Natural killer cell (primary cell): Measurements from ENCODE around the gene AEBP1. TPM values are rescaled to one million over a fixed set of nuclear protein-coding genes. Genes with fewer than 3 reads are reported as not detected.

ENCODE experiments used
- ATAC-seq, 3 donors: fragments of 150-1000 bp in 2 of 3; fragments of 200-7000 bp in 1 of 3; cut with Tn5 transposase; 1 replicate in 1 of 3; 2 replicates in 2 of 3; pipeline ENCODE4 v1.10.0; 2021; ENCODE audit warnings: mild to moderate bottlenecking in 2 of 3, moderate library complexity in 2 of 3
- DNase-seq, 2 donors: peaks; one replicate each; pipeline versions ENCODE4 v3.0.0 to v3.0.0-alpha.2; 2013 to 2021; ENCODE audit warnings: mixed read lengths in 1 of 2
- H3K27ac ChIP-seq: one replicate; pipeline ENCODE4 v1.5.1; 2013; ENCODE audit warnings: mild to moderate bottlenecking, low read length
- H3K27me3 ChIP-seq: one replicate; pipeline ENCODE4 v1.6.1; 2013; ENCODE audit warnings: low read length; ENCODE audit not compliant: control insufficient read depth, insufficient read depth
- H3K36me3 ChIP-seq: one replicate; pipeline ENCODE4 v1.6.1; 2013; ENCODE audit warnings: low read length; ENCODE audit not compliant: control insufficient read depth, insufficient read depth
- H3K4me1 ChIP-seq: one replicate; pipeline ENCODE4 v1.6.1; 2013; ENCODE audit warnings: low read length; ENCODE audit not compliant: control insufficient read depth, insufficient read depth
- H3K4me3 ChIP-seq: one replicate; pipeline ENCODE4 v1.5.1; 2013; ENCODE audit warnings: low read length
- H3K9me3 ChIP-seq: one replicate; pipeline ENCODE4 v1.6.1; 2013; ENCODE audit warnings: low read length; ENCODE audit not compliant: control insufficient read depth, insufficient read depth
- H3K27ac Mint-ChIP-seq, 2 donors: one replicate each; pipeline ENCODE4 v1.8.0; 2022; ENCODE audit warnings: mild to moderate bottlenecking in 2 of 2, mixed read lengths in 2 of 2, moderate library complexity in 1 of 2
- H3K27me3 Mint-ChIP-seq, 2 donors: one replicate each; pipeline ENCODE4 v1.8.0; 2022; ENCODE audit warnings: low read depth in 2 of 2, mixed read lengths in 2 of 2
- H3K36me3 Mint-ChIP-seq: one replicate; pipeline ENCODE4 v1.8.0; 2022; ENCODE audit warnings: mixed read lengths
- H3K4me1 Mint-ChIP-seq, 2 donors: one replicate each; pipeline ENCODE4 v1.8.0; 2022; ENCODE audit warnings: mixed read lengths in 2 of 2
- H3K4me3 Mint-ChIP-seq: one replicate; pipeline ENCODE4 v1.8.0; 2022; ENCODE audit warnings: mild to moderate bottlenecking, moderate library complexity, mixed read lengths
- H3K9me3 Mint-ChIP-seq, 2 donors: one replicate each; pipeline ENCODE4 v1.8.0; 2022; ENCODE audit warnings: mixed read lengths in 2 of 2
- WGBS: methylation state at CpG from one replicate; pipeline ENCODE4 v1.1.7; 2013; ENCODE audit warnings: missing lambda C conversion rate; ENCODE audit not compliant: insufficient coverage; 5-methylcytosine and 5-hydroxymethylcytosine counted together
- intact Hi-C: fragments of 100-400 bp; cut with micrococcal nuclease; formaldehyde crosslinking; loops from one replicate; pipeline ENCODE4 v1.14.2; 2022
- total RNA-seq, 4 donors: library from RNA; stranded (reverse); fragments of 120-200 nt in 1 of 4; gene quantifications; one replicate each; pipeline versions ENCODE4 v1.2.3 to v1.2.4, GENCODE V29; 2013 to 2022
- TF ChIP-seq, protein P1 (sequence below): fragments of 200-600 bp; IDR thresholded peaks from one replicate; pipeline ENCODE4 v1.8.0; 2022; ENCODE audit warnings: antibody characterized with exemption

The AEBP1 gene
- total RNA-seq, 3 donors from 2014 or later (not counting 1 experiment from before 2014, with no cell fraction given): 3.3 to 9.0 (median 6.4) TPM

- no peak for ATAC-seq
- Histone ChIP-seq H3K4me1 (peaks cover 20% of the 10 kb centered on the region), H3K36me3 (no peaks in the 10 kb centered on the region), H3K27ac (no peak overlapping the region), H3K27me3 (peaks cover 4% of the 10 kb centered on the region), H3K9me3 (no peaks in the 10 kb centered on the region), H3K4me3 (no peak overlapping the region)
- H3K4me1 Mint-ChIP-seq: peaks cover 7 to 11% of the 10 kb centered on the region in 2 donors
- no peak for DNase-seq
- no peak overlapping the region for H3K27ac Mint-ChIP-seq
- TF ChIP-seq, protein P1, sequence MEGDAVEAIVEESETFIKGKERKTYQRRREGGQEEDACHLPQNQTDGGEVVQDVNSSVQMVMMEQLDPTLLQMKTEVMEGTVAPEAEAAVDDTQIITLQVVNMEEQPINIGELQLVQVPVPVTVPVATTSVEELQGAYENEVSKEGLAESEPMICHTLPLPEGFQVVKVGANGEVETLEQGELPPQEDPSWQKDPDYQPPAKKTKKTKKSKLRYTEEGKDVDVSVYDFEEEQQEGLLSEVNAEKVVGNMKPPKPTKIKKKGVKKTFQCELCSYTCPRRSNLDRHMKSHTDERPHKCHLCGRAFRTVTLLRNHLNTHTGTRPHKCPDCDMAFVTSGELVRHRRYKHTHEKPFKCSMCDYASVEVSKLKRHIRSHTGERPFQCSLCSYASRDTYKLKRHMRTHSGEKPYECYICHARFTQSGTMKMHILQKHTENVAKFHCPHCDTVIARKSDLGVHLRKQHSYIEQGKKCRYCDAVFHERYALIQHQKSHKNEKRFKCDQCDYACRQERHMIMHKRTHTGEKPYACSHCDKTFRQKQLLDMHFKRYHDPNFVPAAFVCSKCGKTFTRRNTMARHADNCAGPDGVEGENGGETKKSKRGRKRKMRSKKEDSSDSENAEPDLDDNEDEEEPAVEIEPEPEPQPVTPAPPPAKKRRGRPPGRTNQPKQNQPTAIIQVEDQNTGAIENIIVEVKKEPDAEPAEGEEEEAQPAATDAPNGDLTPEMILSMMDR: no peak
- WGBS: 86% methylated on average over 21 of the region's 21 CpGs
- no peaks in the 10 kb centered on the region for H3K9me3 Mint-ChIP-seq
- H3K27me3 Mint-ChIP-seq: peaks cover 0 to 6% of the 10 kb centered on the region in 2 donors
- no peak overlapping the region for H3K4me3 Mint-ChIP-seq
- no peaks in the 10 kb centered on the region for H3K36me3 Mint-ChIP-seq
- intact Hi-C loops: no loop called here
Observed at GRCh38 chr7:44107961-44108767, 4.0 kb downstream of the AEBP1 start.

- Histone ChIP-seq H3K4me1 (peaks cover 15% of the 10 kb centered on the region), H3K27ac (no peak overlapping the region), H3K27me3 (peaks cover 4% of the 10 kb centered on the region), H3K36me3 (no peaks in the 10 kb centered on the region), H3K4me3 (no peak overlapping the region), H3K9me3 (no peaks in the 10 kb centered on the region)
- Mint-ChIP-seq H3K4me1 (peaks cover 7% of the 10 kb centered on the region in 2 donors), H3K27me3 (peaks cover 0 to 3% of the 10 kb centered on the region in 2 donors), H3K27ac (no peak overlapping the region), H3K4me3 (no peak overlapping the region), H3K36me3 (no peaks in the 10 kb centered on the region), H3K9me3 (no peaks in the 10 kb centered on the region)
- ATAC-seq (no peak), DNase-seq (no peak)
- TF ChIP-seq, protein P1: no peak
- WGBS: 86% methylated on average over 21 of the region's 21 CpGs
- intact Hi-C loops: no loop called here
Observed at GRCh38 chr7:44108768-44109750, 4.9 kb downstream of the AEBP1 start.

- 95% methylated on average over 18 of the region's 18 CpGs for WGBS
- H3K36me3 ChIP-seq: no peaks in the 10 kb centered on the region
Observed at GRCh38 chr7:44109991-44110390, 5.8 kb downstream of the AEBP1 start.

More at GRCh38 chr7:44109991-44110390, 5.8 kb downstream of the AEBP1 start:
- no peak overlapping the region for H3K27ac Mint-ChIP-seq
- H3K27me3 ChIP-seq: peaks cover 2% of the 10 kb centered on the region
- DNase-seq (no peak), ATAC-seq (no peak)
- intact Hi-C loops: no loop called here
- H3K4me1 ChIP-seq: peaks cover 10% of the 10 kb centered on the region
- H3K27ac ChIP-seq: no peak overlapping the region
- no peaks in the 10 kb centered on the region for H3K36me3 Mint-ChIP-seq
- no peaks in the 10 kb centered on the region for H3K9me3 ChIP-seq
- H3K4me1 Mint-ChIP-seq: peaks cover 7% of the 10 kb centered on the region in 2 donors
- TF ChIP-seq, protein P1: no peak
- peaks cover 0 to 3% of the 10 kb centered on the region in 2 donors for H3K27me3 Mint-ChIP-seq
- H3K4me3 ChIP-seq: no peak overlapping the region
- no peaks in the 10 kb centered on the region for H3K9me3 Mint-ChIP-seq
- no peak overlapping the region for H3K4me3 Mint-ChIP-seq
